RCC 7860 (cell line): Measurements from ENCODE around the gene KLHL30.
"Not testable (repeated sequence)": the region's sequence is repeated elsewhere in the genome, so short reads cannot be mapped to it uniquely, and the experiment has no call there.

ENCODE experiments used
- DNase-seq: peaks from one replicate; pipeline ENCODE4 v3.0.0-alpha.2; 2015; ENCODE audit warnings: low spot score
- FAIRE-seq: peaks from 2 replicates; lab custom pipeline; 2012; peaks lifted over from hg19 to GRCh38; lab: Jason Lieb, UNC

KLHL30 gene

DNA sequence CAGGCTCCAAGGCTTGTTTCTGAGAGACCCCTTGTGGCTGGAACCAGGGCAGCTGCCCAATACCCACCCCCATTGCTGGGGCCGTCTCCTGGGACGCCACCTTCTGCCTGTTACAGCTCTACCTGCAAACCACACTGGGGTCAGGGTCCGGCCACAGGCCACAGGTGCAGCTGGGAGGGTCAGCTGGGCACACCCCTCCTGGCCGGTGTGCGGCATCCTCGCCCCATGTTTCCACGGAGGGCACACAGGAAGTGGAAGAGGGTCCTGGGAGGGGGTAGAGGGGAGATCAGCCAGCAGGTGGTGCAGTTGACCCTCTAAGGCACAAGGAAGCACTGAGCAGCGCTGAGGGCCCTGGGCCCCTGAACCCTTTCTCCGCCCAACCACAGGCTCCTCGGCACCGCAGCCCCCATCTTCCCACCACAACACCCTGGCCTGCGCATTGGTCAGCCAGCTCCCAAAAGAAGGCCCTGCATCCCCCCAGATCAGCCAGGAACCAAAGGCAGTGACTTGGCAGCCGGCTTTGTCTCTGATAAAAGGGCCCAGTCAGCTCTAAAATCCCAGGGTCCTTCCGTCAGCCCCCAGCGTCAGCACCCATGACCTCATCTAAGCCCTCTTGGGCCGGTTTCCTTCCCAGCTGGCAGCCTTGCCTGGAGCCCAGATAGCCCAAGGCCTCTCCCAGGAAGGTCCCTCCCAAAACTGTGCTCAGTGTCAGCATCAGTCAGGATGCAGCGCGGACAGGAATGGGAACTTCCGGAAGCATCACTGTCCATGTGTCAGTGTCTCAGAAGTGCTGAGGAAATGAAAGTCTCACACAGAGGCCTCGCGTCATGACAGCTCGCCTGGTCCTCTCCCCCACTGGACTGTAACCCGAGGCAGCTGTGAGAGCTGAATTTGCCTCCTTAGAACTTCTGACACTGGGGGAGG lies 22.0 kb downstream of the KLHL30 start:
- FAIRE-seq: no peak
- no peak for DNase-seq

DNA sequence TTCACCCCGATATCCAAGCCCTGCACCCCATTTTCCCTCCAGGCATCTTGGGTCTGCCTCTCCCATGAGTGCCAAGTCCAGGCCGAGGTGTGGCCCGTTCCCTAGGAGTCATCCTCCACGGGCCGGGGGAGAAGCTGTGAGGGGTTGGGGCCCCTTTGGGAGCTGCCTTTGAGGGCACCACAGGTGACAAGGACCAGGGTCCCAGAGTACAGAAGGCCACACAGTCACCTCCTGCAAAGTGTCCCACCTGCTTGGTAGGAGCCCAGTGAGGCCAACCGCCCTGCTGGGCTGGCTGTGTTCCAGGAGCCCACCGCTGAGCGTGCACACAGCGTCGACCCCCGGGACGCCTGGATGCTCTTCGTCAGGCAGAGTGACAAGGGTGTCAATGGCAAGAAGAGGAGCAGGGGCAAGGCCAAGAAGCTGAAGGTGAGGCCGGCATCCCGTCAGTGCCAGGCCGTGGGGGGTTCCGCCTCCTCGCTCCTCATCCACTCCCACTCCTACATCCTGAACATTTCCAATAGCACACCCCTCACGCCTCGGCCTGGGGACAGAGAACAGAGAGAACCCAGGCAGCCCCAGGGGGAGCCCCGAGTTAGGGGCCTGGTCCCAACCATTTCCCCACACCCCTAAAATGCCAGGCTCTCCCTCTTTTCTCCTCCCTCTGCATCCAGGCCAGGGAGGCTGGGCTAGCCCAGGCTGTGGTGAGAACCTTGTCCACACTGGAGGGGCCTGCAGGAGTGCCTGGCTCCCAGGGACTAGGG lies 23.0 kb downstream of the KLHL30 start:
- DNase-seq: no peak

DNA sequence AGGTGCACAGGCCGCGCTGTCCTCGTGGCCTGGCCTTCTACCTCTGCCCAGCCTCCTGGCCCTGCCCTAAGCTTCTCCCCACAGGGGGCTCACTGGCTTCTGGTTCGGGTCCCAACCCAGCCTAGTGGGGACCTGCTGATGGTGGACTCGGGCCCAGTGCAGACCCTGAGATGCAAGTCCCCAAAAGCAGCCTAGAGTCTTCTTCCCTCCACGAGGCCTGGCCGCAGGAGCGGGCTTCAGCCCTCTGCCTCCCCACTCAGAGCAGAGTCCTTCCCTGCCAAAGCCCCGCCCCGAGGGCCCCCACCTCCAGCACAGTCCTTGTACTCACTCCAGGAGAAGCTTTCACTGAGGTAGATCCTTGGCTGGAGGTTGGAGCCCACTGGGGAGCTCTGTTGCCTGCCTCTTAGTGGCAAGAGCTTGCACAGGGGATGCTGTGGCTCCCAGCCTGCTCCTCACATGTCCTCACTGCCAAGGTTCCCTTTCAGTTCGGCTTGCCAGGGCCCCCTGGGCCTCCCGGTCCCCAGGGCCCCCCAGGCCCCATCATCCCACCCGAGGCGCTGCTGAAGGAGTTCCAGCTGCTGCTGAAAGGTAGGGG lies 23.9 kb downstream of the KLHL30 start:
- FAIRE-seq: no peak
- DNase-seq: no peak

More for the DNA sequence above, 23.0 kb downstream of the KLHL30 start:
- FAIRE-seq: no peak

- FAIRE-seq (no peak), DNase-seq (peak; percentile 39)
Observed at GRCh38 chr2:238162846-238163441, 24.5 kb downstream of the KLHL30 start.

GRCh38 chr2:238163481-238164198 lies 25.2 kb downstream of the KLHL30 start:
- FAIRE-seq: no peak
- DNase-seq: no peak

- no peak for DNase-seq
- no peak for FAIRE-seq
Observed at GRCh38 chr2:238164906-238165287, 26.4 kb downstream of the KLHL30 start.

DNA sequence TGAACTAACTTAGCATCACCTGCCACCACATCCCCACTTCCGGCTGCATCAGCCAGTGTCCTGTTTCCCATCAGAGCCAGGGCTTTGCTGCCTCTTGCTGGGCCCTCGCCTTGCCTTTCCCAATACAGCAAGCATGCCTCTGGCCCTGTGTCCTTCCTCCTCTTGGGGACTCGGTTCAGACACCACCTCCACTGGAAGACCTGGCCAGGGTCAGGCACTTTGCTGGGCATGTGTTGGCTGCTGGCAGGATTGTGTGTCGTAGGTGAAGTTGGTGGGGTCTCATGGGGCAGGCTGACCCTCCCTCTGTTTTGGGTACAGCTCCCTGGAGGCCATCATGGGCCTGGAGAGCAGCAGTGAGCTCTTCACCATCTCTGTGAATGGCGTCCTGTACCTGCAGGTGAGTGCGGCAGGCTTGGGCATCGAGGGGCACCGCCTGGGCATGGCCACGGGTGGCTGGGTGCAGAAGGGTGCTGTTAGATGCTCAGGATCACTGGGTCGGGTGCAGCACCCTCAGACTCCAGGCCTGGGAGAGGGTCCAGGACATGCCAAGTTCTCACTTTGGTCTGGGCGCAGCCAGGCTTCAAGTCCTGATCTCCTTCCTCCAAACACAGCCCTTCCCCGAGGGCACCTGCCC lies 26.9 kb downstream of the KLHL30 start:
- FAIRE-seq (no peak), DNase-seq (no peak)

DNA sequence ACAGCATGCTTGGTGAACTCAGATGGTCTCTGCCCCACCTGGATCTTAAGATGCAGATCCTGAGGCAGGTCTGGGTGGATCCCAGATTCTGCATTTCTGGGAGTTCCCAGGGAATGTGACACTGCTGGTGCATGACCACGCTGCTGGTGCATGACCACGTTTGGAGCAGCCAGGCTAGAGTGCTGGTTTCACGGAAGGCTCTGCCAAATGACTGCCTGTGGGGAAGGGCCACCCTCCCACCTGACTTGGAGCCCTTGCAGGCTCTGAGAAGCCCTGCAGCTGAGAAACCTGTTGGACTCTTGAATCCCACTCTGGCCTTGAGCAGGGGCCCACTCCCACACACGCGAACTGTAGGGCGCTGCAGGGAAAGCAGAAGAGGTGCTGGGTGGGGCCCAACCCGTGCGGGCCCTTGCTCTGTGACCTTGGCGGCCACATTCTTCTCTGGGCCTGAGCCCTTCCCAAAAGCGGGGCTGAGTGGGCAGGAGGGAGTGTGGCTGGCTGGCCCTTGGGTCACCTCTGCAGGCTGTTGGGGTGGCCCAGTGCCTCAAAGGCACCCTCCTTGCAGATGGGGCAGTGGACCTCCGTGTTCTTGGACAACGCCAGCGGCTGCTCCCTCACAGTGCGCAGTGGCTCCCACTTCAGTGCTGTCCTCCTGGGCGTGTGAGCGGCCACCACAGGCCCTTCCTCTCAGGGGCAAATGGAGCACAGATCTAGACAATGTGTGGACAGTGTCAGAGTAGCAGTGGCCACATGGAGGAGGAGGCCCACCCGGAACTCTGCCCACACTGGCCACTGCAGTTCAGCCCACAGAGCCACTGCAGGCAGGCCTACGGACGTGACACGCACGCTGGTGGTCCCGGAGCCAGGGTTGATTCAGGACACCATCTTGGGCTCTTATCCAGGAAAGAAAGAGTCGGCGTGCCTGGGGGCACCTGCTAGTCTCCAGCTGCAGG lies 28.2 kb downstream of the KLHL30 start:
- DNase-seq (no peak), FAIRE-seq (no peak)

- no peak for FAIRE-seq
Observed at GRCh38 chr2:238167344-238167715, 28.9 kb downstream of the KLHL30 start.

DNA sequence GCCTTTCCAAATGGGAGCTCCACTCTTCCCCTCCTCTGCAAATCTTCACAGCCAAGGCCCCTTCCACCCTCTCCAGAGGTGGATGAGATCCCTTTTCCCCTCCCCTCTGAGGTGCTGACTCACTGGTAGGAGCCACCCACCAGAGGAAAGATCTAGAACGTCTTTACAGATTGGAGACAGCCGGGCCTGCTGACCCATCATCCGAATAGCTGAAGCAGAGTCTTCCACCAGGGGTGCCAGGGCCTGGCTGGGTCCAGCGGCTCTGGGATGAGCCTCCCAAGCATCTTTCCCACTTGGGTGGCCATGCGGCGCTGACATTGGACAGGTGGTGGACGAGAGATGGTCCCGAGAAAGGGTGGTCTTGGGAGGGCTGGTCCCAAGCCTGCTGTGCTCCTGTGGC lies 29.3 kb downstream of the KLHL30 start:
- DNase-seq (no peak), FAIRE-seq (no peak)

More at GRCh38 chr2:238167344-238167715, 28.9 kb downstream of the KLHL30 start:
- no peak for DNase-seq

DNA sequence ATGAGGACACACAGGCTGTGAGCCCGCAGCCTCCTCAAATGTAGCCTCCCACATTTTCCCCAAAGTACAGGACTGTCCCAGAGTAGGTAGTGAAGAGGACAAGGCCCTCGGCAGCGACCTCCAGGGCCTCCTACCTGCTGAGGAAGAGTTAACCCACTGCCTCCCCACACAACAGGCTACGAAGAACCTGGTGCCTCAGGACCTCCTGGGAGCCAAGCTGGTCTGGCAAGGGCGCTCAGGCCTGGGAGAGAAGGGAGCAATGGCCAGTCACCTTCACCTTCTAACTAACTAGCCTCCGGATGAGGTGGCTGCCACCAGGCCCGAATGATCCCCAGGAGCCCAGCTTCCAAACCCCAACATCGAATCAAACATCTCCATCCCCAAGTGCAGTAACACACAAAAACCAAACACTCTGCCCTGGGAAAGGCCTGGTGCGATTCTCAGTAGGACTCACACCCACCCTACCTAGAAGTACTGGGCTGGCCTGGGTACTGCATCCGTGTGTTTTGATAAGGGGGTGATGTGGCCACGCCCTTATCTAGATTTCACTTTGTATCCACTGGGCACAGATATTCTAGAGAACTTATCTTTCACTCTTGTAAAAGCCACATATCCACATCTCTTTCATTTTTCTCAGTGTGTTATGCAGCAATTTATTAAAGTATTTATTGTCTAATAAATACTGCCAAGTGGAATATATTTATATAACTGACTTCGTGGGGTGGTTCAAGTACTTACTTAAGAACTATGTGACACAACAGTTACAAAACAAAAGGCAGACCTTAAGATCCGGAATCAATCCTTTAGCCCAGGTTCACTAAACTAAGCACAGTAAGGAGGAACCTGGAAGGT lies 30.0 kb downstream of the KLHL30 start:
- no peak for DNase-seq
- FAIRE-seq: no peak

DNA sequence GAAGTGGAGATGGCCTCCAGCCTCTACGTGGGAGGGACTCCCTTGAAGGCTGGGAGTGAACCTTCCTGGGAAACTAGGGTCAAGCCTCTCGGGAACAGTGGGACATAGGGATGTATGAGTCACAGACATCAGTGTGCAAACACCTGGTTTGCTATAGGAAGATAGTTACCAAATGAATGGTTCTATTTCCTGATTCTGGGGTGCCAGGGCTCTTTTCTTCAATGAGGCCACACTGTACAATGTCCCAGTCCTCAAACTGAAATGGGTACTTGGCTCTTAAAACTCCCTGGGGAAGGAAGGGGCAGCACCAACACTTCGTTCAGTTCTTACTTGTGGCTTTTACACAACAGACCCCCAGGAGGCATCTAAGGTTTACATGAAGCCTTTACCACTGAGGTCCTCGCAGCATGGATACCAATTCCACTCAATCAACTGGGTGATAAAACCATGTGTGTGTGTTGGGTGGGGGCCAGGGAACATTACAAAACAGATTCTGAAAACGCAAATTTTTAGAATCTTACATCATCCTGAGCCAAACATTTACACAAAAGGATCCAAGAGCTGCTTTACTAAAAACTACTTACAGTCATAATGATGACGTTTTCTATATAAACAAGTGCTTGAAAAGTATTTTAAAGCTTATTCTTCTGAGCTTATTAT lies 30.7 kb downstream of the KLHL30 start:
- FAIRE-seq (no peak), DNase-seq (peak; percentile 59)

DNA sequence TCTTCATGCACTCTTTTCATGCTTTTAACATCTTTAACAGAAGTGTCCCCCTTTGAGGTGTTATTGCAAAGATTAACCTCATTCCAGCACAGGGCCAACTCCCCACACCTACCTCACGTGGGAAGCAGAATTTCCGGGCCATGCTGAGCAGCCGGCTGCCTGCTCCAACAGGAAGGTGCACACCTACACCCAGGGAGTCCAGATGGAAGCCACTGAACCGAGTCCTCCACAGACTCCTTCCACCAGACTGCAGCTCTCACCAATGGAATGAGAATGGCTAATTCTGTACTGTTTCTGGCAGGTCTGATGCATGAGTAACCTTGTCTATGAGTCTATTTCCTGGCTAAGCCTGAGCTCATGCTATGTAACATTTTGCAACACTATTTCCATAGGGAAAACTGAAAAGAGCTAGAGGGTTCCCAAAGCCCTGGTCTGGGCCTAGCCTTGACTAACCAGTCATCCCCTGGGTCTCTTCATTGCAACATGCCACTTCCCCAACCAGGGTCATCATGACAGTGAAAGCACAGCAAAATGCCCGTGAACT lies 31.3 kb downstream of the KLHL30 start:
- DNase-seq (peak; percentile 98), FAIRE-seq (peak; percentile 98)

- no peak for DNase-seq
- no peak for FAIRE-seq
Observed at GRCh38 chr2:238170386-238171071, 32.1 kb downstream of the KLHL30 start.

DNA sequence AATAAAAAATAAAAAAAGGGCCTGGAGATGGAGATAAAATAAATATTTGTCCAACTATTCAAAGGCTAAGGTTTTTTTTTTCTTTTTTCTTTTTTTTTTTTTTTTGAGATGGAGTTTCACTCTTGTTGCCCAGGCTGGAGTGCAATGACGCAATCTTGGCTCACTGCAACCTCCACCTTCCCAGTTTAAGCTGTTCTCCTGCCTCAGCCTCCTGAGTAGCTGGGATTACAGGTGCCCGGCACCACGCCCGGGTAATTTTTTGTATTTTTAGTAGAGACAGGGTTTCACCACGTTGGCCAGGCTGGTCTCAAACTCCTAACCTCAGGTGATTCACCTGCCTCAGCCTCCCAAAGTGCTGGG lies 32.6 kb downstream of the KLHL30 start:
- not testable (repeated sequence) for FAIRE-seq

GRCh38 chr2:238171575-238172187 lies 33.2 kb downstream of the KLHL30 start:
- FAIRE-seq (no peak), DNase-seq (no peak)

More for the DNA sequence above, 32.6 kb downstream of the KLHL30 start:
- not testable (repeated sequence) for DNase-seq
